Hematopoietic multipotent progenitor cell treated with erythropoietin and hydrocortisone succinate and interleukin-3 and kit ligand, for 17 days (in vitro differentiated cells): ENCODE measurements around the gene UBR4.

Experiments used
- DNase-seq: peaks from one replicate; pipeline ENCODE4 v3.0.0-alpha.2; 2015; ENCODE audit warnings: low spot score

UBR4 gene

DNA sequence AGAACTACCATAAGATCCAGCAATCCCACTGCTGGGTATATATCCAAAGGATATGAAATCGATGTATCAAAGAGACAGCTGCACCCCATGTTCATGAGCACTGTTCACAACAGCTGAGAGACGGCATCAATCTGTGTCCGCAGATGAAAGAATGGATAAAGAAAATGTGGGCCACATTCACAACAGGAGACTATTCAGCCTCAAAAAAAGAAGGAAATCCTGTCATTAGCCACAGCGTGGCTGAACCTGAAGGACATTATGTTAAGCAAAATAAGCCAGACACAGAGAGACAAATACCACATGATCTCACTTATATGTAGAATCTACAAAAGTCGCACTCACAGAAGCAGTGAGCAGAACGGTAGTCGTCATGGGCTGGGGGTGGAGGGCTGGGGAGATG lies 154.4 kb downstream of the UBR4 start:
- DNase-seq, result no peak

DNA sequence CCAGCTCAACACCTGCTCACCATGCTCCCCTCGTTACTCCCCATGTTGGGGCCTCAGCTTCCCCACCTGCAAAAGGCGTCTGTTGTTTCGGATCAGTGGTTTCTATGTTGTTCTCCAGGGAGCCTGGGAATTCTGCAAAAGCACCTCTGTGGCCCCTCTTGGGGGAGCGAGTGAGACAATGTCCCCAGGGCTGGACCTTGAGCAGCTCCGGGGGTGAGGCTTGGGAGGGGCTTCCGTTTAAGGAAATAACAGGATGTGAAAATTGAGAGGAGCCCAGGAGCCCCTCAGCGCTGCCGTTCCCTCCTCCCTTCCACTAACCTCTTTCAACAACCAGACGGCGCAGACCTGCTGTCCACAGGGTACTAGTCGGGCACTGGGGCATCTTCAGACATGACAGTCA lies 155.1 kb downstream of the UBR4 start:
- DNase-seq, result no peak

- no peak for DNase-seq
These were observed 155.8 kb downstream of the UBR4 start for GRCh38 chr1:19054216-19054615.

- DNase-seq, result no peak
These were observed 156.6 kb downstream of the UBR4 start for GRCh38 chr1:19053486-19053885.

DNA sequence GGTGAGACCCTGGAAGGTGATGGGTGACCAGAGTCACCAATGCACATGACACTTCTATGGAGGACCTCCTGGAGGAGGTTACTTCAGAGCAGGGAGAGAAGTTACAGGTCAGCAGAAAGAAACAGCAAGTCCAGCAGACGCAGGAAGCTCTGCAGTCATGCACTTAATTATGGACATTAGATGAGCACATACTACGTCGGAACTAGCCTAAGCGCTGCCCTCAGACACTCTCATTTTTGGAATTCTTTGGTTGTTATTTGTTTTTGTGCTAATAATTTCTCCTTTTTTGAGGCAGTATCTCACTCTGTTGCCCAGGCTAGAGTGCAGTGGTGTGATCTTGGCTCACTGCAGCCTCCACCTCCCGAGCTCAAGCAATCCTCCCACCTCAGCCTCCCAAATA lies 160.3 kb downstream of the UBR4 start:
- no peak for DNase-seq

- no peak for DNase-seq
These were observed 160.8 kb downstream of the UBR4 start for GRCh38 chr1:19049128-19049768.

DNA sequence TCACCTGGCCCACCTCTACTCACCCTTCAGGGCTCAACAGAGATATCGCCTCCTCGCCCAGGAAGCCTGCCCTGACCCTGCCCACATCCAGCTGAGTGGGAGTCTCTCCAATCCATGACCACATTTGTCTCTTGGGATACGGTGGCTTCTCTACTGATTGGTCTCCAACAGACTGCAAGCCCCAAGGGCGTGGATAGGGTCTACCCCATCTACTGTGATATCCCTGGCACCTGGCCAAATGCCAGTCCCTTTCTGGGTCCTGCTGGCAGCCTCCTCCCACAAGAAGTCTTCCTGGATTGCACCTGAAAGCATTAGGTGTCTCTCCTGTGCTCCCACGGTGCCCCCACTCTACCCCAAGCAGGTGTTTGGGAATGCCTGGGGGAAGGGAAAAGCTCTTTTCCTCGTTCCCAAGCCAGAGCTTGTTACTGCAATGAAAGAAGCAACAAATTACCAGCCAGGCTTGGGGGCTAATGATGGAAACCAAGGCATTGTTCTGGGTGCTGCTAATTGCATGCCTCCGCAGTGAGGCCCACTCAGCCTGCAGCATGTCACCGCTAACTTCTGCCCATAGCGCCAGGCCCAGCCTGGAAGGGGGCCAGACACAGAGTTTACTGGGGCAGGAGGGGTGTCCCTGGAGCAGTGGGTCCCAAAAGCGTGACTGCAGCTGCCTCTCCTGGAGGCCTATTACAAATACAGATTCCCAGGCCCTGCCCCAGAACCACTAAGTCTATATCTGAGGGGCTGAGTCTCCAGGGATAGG lies 162.9 kb downstream of the UBR4 start:
- no peak for DNase-seq

DNA sequence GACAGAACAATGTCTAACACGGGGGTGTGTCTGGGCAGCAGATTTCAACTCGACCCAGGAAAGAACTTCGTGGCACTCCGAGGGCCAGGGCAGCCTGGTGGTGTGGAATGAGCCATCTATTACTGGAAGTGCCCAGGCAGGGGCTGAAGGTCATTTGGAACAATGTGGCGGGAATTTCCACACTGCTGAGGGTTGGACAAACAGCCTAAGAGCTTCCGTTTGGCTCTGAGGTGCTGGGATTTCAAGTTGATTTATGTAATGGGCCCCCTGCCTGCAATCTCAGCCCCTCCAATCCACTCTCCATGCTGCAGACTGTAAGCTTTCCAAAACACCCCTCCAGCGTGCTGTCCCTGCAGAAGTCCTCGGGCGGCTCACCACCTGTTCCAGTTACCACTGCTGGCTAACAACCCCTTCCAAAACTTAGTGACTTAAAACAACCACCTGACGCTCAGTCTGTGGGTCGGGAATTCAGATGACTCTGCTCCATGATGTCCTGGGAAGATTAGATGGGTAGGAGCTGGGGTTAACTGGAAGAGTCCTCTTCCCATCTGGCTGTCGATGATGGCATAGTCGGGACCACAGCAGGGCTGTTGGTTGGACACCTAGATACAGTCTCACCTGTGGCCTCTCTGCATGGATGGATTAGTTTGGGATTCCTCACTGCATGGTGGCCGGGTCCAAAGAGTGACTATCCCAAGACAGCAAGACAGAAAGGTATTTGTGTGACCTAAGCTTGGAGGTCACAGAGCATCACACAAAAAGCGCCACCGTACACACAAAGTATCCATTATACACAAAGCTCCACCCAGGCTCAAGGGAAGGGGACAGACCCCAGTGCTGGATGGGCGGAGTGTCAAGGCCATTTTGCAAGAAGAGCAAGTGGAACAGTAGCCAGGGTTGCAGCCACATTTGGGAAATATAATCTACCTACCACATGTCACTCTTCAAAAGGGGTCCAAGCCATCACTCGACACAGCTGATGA lies 163.9 kb downstream of the UBR4 start:
- no peak for DNase-seq

DNA sequence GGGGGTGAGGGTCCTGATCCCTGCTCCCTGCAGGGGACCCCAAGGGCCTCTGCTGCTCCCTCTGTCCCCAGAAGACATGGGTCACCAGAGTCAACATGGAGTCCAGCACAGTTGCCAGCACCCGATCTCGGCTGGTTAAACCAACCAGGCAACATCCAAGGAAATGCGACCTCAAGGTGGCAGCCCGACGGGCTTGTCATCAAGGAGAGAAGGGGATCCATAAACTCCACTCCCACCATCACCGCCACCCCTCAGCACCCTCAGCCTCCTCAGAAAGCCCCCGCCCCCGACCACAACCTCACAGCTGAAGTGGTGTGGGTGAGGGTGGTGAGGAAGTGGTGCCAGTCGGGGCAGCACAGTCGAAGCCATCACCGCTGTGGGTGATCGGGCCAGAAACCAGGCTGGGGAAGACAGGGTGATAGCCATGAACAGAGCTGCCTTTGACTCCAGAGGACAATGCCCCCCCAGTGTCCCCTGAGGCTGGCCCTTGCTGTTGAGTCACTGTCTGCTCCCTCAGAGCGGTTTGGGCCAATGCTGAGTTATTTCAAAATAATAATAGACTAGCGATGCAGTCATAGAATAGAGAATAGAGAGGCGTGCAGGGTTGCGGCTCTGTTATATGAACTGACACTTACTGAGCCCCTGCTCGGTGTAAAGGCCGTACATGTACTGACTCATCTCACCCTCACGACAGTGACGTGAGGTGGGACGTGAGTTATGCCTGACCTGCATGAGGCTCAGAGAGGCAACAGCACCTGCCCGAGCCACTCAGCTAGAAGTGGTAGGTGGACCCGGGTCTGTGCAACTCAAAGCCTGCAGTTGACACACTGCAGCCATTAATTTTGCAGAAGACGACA lies 164.9 kb downstream of the UBR4 start:
- DNase-seq, result no peak

DNA sequence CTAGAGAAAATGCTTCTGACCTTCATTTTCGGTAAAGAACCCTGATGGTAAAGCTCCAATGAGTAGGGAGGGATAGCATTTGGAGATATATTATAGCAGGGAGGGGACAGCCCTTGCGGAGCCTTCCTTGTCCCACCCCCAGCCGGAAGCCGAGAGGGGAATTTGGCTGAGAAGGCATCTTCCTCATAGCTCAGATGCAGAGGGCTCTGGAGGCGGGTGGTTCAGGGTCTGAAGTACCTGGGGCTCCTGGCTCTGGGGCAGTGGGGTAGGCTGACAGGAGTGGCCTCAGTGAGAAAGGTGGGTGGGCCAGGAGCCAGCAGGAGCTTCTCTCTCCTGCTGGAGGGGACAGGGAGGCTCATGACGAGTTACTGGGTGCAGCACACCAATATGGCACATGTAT lies 165.6 kb downstream of the UBR4 start:
- no peak for DNase-seq

GRCh38 chr1:19043579-19044443 lies 166.3 kb downstream of the UBR4 start:
- no peak for DNase-seq

DNA sequence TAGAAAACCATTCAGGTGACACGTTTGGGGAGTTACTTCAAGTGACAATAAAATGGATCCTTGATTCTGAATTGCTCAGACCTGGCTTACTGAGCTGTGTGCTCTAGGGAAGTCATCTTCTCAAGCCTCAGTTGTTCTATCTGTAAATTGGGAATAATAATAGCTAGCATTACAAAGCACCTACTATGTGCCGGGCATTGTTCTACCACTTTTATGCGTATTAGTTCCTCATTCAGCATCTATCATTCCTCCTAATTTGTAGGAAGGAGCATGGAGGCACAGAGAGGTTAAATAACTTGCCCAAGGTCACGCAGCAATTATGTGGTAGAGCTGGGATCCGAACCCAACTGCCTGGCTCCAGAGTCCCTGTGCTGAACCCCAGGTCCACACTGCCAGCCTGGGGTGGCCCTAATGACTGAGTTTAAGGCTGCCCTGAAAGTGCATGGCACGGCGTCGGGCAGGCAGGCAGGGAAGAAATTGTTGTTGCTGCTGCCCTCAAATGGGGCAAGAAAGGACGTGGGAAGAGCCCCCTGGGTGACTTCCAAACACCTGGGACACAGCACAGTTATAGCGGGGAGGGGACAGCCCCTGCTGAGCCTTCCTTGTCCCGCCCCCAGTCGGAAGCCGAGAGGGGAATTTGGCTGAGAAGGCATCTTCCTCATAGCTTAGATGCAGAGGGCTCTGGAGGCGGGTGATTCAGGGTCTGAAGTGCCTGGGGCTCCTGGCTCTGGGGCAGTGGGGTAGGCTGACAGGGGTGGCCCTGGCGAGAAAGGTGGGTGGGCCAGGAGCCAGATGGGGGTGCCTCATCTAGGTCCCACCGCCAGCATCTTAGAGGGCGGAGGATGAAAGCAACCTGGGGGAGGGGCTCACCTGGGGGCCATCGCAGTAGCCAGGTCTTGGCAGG lies 167.1 kb downstream of the UBR4 start:
- no peak for DNase-seq

GRCh38 chr1:19040010-19040680 lies 169.9 kb downstream of the UBR4 start:
- no peak for DNase-seq

DNA sequence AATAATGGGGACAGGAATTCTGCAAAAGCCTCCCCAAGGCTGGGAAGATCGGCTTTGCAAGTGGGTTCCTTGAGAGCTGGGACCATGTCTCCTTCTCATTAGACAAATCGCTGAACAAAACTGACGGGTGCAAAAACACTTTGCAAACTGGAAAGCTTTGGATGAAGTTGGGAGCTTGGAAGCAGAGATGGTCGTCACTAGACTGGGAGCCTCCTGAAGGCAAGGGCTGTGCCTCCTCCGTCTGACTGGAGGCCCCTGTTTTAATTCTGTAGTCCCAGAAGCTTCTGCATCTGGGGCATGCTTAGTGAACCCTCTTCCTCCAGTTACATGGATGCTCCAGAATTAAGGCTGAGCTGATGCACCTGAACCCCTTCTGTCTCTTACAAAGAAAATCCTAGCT lies 171.3 kb downstream of the UBR4 start:
- no peak for DNase-seq

DNA sequence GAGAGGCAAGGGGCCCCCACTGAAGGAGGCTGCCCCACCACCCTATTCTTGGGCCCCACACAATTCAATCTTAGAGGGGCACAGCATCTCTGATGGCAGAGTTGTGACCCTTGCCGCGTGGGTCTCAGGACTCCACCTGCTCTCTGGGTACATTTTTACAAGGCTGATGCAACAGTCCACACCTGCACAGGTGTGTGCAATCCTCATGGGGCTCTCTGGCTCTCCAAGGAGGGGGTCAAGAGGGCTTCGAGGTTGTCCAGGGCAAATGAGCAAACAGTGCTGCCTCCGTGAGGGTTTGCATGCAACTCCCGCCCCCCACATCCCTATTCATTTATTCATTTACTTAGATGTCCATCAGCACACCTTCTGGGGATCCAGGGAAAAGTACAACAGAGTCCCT lies 172.0 kb downstream of the UBR4 start:
- DNase-seq, result no peak

DNA sequence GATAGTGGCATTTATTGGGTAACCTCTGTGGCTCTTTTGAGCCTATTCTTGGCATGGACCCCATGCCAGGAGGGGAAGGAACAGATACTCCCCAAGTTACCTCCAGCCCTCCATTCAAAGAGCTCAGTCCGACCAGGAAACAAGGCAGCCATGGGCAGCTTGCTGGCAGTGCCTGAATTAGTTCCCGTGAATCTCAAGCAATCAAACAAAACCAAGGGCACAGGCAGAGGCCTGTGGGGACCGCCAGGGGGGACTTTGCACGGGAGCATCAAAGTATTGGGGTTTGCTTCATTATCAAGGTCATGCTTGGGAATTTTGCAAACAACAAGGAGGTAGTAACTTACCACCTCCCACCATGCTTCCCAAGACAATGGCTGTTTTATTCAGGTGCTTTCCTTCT lies 172.4 kb downstream of the UBR4 start:
- DNase-seq, result no peak

DNA sequence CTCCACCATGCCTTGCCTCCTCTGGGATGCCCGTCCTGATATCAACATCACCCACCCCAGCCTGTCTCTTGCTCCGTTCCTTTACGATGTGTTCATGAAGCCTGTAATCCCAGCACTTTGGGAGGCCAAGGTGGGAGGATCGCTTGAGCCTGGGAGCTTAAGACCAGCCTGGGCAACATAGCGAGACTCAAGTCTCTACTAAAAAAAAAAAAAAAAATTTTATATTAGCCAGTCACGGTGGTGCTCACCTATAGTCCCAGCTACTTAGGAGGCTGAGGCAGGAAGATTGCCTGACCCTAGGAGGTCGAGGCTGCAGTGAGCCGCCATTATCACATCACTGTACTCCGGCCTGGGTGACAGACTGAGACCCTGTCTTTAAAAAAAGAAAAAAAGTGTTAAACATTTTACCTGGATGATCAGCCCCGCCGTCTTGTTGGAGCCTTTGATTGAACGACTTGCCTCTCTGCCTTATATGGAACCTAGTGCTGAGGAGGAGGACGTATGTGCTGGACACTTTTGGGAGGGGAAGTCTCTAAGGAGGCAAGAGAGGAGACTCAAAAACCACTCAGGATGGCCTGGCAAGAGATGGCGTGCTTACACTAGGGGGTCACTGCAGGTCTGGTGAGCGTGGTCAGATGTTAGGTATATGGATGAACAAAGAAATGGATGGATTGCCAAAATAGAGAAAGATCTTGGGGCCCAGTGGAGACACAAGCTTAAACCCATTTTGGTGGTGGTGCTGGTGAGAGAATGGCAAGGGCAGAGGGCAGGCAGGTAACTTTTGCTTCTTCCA lies 173.1 kb downstream of the UBR4 start:
- no peak for DNase-seq
